Ovary (tissue), 9 donors: ENCODE data around the gene STIMATE. TPM values are rescaled to one million over a fixed set of nuclear protein-coding genes. Genes with fewer than 3 reads are reported as not detected.

Experiments used
- DNase-seq, 5 donors: peaks; one replicate each; pipeline ENCODE4 v3.0.0-alpha.2; 2019 to 2020
- H3K27ac ChIP-seq, 2 donors: fragments of 200-600 bp; one replicate each; pipeline versions ENCODE4 v1.5.1 to v1.8.0; 2019 to 2022
- H3K27me3 ChIP-seq: fragments of 200-600 bp; one replicate; pipeline ENCODE4 v1.8.0; 2022
- H3K36me3 ChIP-seq: fragments of 200-600 bp; sonication (generic); one replicate; pipeline ENCODE4 v1.5.1; 2019
- H3K4me1 ChIP-seq: one replicate; pipeline ENCODE4 v1.8.1; 2013; ENCODE audit warnings: mild to moderate bottlenecking, moderate library complexity; ENCODE audit not compliant: insufficient read depth
- H3K4me3 ChIP-seq: fragments of 200-600 bp; sonication (generic); one replicate; pipeline ENCODE4 v1.5.1; 2017
- H3K9me3 ChIP-seq, 2 donors: fragments of 200-600 bp in 1 of 2; sonication (generic) in 1 of 2; one replicate each; pipeline versions ENCODE4 v1.5.1 to v1.8.1; 2013 to 2019; ENCODE audit warnings: mild to moderate bottlenecking in 1 of 2, moderate library complexity in 1 of 2
- EP300 ChIP-seq: sonication (generic); formaldehyde crosslinking; IDR thresholded peaks from one replicate; pipeline ENCODE4 v1.6.1; 2017; ENCODE audit warnings: antibody characterized with exemption
- POLR2A ChIP-seq: fragments of 450-650 bp; IDR thresholded peaks from one replicate; pipeline ENCODE4 v1.6.1; 2017; ENCODE audit warnings: antibody characterized with exemption, mild to moderate bottlenecking, moderate library complexity
- WGBS, 3 donors: extraction: QIAGEN DNeasy Blood & Tissue Kit in 1 of 3; methylation state at CpG; one replicate each; pipeline versions ENCODE4 v1.1.5 to v1.1.7; 2013 to 2017; 5-methylcytosine and 5-hydroxymethylcytosine counted together
- intact Hi-C, 4 donors: fragments of 100-400 bp; cut with DNase I; formaldehyde crosslinking; loops; one replicate each; pipeline versions ENCODE4 v1.11.0 to v1.15.1; 2022 to 2023
- polyA plus RNA-seq, 2 donors: library from polyadenylated mRNA; stranded (reverse); fragments of 200-250 nt in 1 of 2; fragments of 350-450 nt in 1 of 2; fragmentation: Illumina TruSeq in 1 of 2; extraction: RNeasy Lipid Tissue Mini Kit (QIAGEN cat#74804) in 1 of 2; gene quantifications; one replicate each; pipeline ENCODE4 v1.2.3, GENCODE V29; 2013 to 2014
- total RNA-seq, 7 donors: library from RNA; depleted of rRNA in 2 of 7; stranded (reverse); fragments of >200 nt in 2 of 7; fragmentation: NEBNext Ultra II Directional in 3 of 7; extraction: Animal tissue kit (Norgen Biotek cat#: 25700) in 3 of 7; gene quantifications; one replicate each; pipeline versions ENCODE4 v1.1.0 to v1.2.4, GENCODE V29; 2016 to 2023
- TF ChIP-seq, protein P1 (sequence below), 3 donors: fragments of 450-650 bp in 2 of 3; fragments of 200-600 bp in 1 of 3; IDR thresholded peaks; one replicate each; pipeline versions ENCODE4 v1.5.1 to v1.8.0; 2016 to 2022; ENCODE audit warnings: antibody characterized with exemption in 3 of 3, mild to moderate bottlenecking in 1 of 3
- donor health status: DM: no; HTN: no; CAD: no; lungs with moderate emphysema.
- donor health status: DM: no; HTN: no; CAD: no.
- donor health status: Bipolar disorder and iron deficiency.
- donor health status: DM: yes; HTN: yes; CAD: no.
- donor health status: DM: no; HTN: no; CAD: no.
- donor health status: DM: yes; HTN: yes; CAD: no.

The STIMATE gene
- total and polyA plus RNA-seq, 9 donors, result 7.4 to 29.9 (median 17.1) TPM

DNA sequence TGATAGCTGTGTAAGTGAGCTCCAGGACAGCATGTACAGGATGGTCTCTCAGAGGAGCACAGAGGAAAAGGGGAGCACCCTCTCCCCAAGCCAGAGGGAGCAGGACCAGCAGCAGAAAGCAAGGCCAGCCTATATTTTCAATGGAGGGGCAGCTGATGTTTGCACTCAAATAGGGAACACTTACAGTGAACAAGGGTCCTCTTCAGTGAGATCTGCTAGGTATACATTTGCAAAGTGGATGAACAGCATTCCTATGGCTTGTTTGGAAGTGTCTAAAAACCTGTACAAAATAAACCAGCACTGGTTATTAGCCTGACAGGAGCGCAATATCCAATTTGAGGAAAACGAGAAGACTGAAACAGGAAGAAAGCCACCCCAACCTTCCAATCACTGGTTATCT lies 44.9 kb downstream of the STIMATE start:
- Histone ChIP-seq H3K27ac (no peak overlapping the region), H3K4me1 (no peaks in the 10 kb centered on the region), H3K9me3 (no peaks in the 10 kb centered on the region), H3K27me3 (no peaks in the 10 kb centered on the region), H3K4me3 (no peak overlapping the region), H3K36me3 (no peaks in the 10 kb centered on the region)
- intact Hi-C loops, result no loop called here
- no peak for TF ChIP-seq POLR2A
- WGBS, 3 donors, result 67 to 76% (median 68%) methylated on average over 2 of the region's 2 CpGs
- no peak for DNase-seq

DNA sequence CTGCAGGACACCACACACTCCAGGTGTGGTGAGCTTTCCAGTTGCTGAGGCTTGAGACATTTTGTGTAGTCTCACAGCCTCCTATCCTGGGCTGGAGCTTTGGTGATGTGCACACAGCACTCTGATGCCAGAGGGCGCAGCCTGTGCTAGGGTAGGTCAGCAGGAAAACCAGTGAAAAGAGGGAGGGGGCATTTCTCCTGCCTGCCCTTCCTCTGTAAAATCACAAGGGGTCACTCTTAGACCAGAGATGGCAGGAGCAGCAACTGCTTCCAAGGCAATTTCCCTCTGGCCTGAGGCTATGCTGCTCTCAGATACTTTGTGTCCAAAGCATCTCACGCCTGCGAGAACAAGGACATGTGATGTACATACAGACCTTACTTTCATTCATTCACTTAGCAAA lies 46.0 kb downstream of the STIMATE start:
- H3K36me3 ChIP-seq, result no peaks in the 10 kb centered on the region
- no peaks in the 10 kb centered on the region for H3K4me1 ChIP-seq
- no peak overlapping the region for H3K27ac ChIP-seq
- intact Hi-C loops, result no loop called here
- H3K9me3 ChIP-seq, result no peaks in the 10 kb centered on the region
- TF ChIP-seq POLR2A (no peak), EP300 (no peak)
- TF ChIP-seq, protein P1, sequence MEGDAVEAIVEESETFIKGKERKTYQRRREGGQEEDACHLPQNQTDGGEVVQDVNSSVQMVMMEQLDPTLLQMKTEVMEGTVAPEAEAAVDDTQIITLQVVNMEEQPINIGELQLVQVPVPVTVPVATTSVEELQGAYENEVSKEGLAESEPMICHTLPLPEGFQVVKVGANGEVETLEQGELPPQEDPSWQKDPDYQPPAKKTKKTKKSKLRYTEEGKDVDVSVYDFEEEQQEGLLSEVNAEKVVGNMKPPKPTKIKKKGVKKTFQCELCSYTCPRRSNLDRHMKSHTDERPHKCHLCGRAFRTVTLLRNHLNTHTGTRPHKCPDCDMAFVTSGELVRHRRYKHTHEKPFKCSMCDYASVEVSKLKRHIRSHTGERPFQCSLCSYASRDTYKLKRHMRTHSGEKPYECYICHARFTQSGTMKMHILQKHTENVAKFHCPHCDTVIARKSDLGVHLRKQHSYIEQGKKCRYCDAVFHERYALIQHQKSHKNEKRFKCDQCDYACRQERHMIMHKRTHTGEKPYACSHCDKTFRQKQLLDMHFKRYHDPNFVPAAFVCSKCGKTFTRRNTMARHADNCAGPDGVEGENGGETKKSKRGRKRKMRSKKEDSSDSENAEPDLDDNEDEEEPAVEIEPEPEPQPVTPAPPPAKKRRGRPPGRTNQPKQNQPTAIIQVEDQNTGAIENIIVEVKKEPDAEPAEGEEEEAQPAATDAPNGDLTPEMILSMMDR (IDR thresholded peaks at IDR 0.05), result peak in 1 of 3 donors; percentile 26
- DNase-seq, result no peak
- 59 to 68% (median 61%) methylated on average over 3 of the region's 3 CpGs for WGBS, 3 donors
- no peaks in the 10 kb centered on the region for H3K27me3 ChIP-seq
- no peak overlapping the region for H3K4me3 ChIP-seq

- no peak overlapping the region for H3K27ac ChIP-seq
- DNase-seq, result no peak
- no peaks in the 10 kb centered on the region for H3K27me3 ChIP-seq
- TF ChIP-seq EP300 (no peak), POLR2A (no peak)
- TF ChIP-seq, protein P1 (IDR thresholded peaks at IDR 0.05), result no peak
- intact Hi-C loops, result no loop called here
- H3K4me1 ChIP-seq, result no peaks in the 10 kb centered on the region
- H3K4me3 ChIP-seq, result no peak overlapping the region
- WGBS, 3 donors, result 92 to 94% (median 94%) methylated on average over 15 of the region's 15 CpGs
- no peaks in the 10 kb centered on the region for H3K36me3 ChIP-seq
- no peaks in the 10 kb centered on the region for H3K9me3 ChIP-seq
Observed at GRCh38 chr3:52849656-52850055, 47.7 kb downstream of the STIMATE start.

GRCh38 chr3:52848617-52849016 lies 48.7 kb downstream of the STIMATE start:
- TF ChIP-seq, protein P1 (IDR thresholded peaks at IDR 0.05), result no peak
- TF ChIP-seq POLR2A (no peak), EP300 (no peak)
- no peak overlapping the region for H3K27ac ChIP-seq
- H3K9me3 ChIP-seq, result no peaks in the 10 kb centered on the region
- DNase-seq, result no peak
- no peaks in the 10 kb centered on the region for H3K27me3 ChIP-seq
- H3K36me3 ChIP-seq, result no peaks in the 10 kb centered on the region
- intact Hi-C loops, result no loop called here
- H3K4me3 ChIP-seq, result no peak overlapping the region
- no peaks in the 10 kb centered on the region for H3K4me1 ChIP-seq
- WGBS, 3 donors, result 67 to 78% (median 68%) methylated on average over 6 to 7 of the region's 7 CpGs

DNA sequence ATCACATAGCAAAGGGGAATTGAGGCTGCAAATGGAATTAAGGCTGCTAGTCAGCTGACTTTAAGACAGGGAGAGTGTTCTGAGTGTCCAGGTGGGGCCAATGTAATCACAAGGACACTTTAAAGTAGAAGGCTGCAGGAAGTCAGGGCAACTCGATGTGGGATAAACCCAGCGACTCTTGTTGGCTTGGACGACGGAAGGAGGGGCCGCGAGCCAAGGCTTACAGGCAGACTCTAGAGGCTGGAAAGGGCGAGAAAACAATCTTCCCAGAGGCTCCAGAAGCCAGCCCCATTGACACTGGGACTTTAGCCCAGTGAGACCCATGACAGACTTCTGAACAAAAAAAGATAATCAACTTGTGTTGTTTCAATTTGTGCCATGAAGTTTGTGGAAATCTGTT lies 49.6 kb downstream of the STIMATE start:
- no peaks in the 10 kb centered on the region for H3K4me1 ChIP-seq
- H3K4me3 ChIP-seq, result no peak overlapping the region
- H3K27me3 ChIP-seq, result no peaks in the 10 kb centered on the region
- intact Hi-C loops, result no loop called here
- TF ChIP-seq, protein P1 (IDR thresholded peaks at IDR 0.05), result no peak
- no peak for TF ChIP-seq POLR2A
- TF ChIP-seq EP300, result no peak
- no peak for DNase-seq
- no peaks in the 10 kb centered on the region for H3K9me3 ChIP-seq
- no peaks in the 10 kb centered on the region for H3K36me3 ChIP-seq
- no peak overlapping the region for H3K27ac ChIP-seq
- 88 to 93% (median 93%) methylated on average over 7 of the region's 7 CpGs for WGBS, 3 donors
